GM23338 (cell line): ENCODE data around the gene PKP2. TPM values are rescaled to one million over a fixed set of nuclear protein-coding genes. Genes with fewer than 3 reads are reported as not detected.

Experiments used
- ZNF331 ChIP-seq: fragments of 250-450 bp; sonication (Bioruptor Pico); IDR thresholded peaks from 2 replicates; pipeline ENCODE4 v1.5.0; 2020; ENCODE audit warnings: low read depth, mild to moderate bottlenecking, moderate library complexity
- polyA plus RNA-seq: library from polyadenylated mRNA; unstranded; fragments of >200 nt; fragmentation: Nextera tagmentation; extraction: Ambion mirVana; gene quantifications from 2 replicates; pipeline ENCODE4 v1.2.1, GENCODE V29; 2016
- total RNA-seq: library from RNA; depleted of rRNA; stranded (reverse); fragments of >200 nt; shearing (Covaris generic); gene quantifications from 2 replicates; pipeline ENCODE4 v1.2.3, GENCODE V29; 2014; rRNA removed
- TF ChIP-seq, protein P1 (sequence below): IDR thresholded peaks from one replicate; pipeline ENCODE4 v1.6.1; 2018; ENCODE audit warnings: antibody characterized with exemption; ENCODE audit not compliant: unreplicated experiment

Gene PKP2
- total and polyA plus RNA-seq, 2 experiments from 2014 or later: 24.6 to 47.6 TPM

DNA sequence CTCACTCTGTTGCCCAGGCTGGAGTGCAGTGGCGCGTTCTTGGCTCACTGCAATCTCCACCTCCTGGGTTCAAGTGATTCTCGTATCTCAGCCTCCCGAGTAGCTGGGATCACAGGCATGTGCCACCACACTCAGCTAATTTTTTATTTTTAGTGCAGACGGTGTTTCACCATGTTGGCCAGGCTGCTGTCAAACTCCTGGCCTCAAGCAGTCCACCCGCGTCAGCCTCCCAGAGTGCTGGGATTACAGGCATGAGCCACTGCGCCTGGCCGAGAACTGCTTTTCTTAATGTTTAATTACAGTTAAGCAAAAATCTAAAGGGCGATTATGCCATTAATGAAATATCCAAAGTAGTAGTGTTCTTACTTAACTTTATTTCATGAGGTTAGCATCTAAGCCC lies 154.4 kb downstream of the PKP2 start (continued):
- TF ChIP-seq, protein P1, sequence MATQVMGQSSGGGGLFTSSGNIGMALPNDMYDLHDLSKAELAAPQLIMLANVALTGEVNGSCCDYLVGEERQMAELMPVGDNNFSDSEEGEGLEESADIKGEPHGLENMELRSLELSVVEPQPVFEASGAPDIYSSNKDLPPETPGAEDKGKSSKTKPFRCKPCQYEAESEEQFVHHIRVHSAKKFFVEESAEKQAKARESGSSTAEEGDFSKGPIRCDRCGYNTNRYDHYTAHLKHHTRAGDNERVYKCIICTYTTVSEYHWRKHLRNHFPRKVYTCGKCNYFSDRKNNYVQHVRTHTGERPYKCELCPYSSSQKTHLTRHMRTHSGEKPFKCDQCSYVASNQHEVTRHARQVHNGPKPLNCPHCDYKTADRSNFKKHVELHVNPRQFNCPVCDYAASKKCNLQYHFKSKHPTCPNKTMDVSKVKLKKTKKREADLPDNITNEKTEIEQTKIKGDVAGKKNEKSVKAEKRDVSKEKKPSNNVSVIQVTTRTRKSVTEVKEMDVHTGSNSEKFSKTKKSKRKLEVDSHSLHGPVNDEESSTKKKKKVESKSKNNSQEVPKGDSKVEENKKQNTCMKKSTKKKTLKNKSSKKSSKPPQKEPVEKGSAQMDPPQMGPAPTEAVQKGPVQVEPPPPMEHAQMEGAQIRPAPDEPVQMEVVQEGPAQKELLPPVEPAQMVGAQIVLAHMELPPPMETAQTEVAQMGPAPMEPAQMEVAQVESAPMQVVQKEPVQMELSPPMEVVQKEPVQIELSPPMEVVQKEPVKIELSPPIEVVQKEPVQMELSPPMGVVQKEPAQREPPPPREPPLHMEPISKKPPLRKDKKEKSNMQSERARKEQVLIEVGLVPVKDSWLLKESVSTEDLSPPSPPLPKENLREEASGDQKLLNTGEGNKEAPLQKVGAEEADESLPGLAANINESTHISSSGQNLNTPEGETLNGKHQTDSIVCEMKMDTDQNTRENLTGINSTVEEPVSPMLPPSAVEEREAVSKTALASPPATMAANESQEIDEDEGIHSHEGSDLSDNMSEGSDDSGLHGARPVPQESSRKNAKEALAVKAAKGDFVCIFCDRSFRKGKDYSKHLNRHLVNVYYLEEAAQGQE: no peak
- no peak for TF ChIP-seq ZNF331 (CRISPR knock-in tag)

Other genes starting within 250 kb of the PKP2 start
- 89.9 and 94.8 TPM in 2 replicates for gene DNM1L, start 217.5 kb downstream of the PKP2 start, total RNA-seq
- 54.3 and 72.2 TPM in 2 replicates for gene DNM1L, start 217.5 kb downstream of the PKP2 start, polyA plus RNA-seq
- 67.1 and 73.0 TPM in 2 replicates for gene YARS2, start 140.9 kb downstream of the PKP2 start, total RNA-seq
- 70.1 and 76.7 TPM in 2 replicates for gene YARS2, start 140.9 kb downstream of the PKP2 start, polyA plus RNA-seq